GM12878 (cell line): ENCODE measurements around the gene RAB3B. TPM values are rescaled to one million over a fixed set of nuclear protein-coding genes. Genes with fewer than 3 reads are reported as not detected.
A peak's percentile ranks its signal among the peaks of the same experiment; 100 is the strongest.

Source experiments
- E4F1 ChIP-seq: fragments of 450-650 bp; IDR thresholded peaks from 2 replicates; pipeline ENCODE4 v1.6.1; 2018; ENCODE audit warnings: borderline replicate concordance, mild to moderate bottlenecking; ENCODE audit not compliant: partially characterized antibody
- EGR1 ChIP-seq, 2 experiments: IDR thresholded peaks; 1 replicate in 1 of 2; 2 replicates in 1 of 2; pipeline ENCODE4 v1.6.1; 2011 to 2012; ENCODE audit warnings: low read depth in 2 of 2, low read length in 2 of 2, borderline replicate concordance in 1 of 2, mild to moderate bottlenecking in 1 of 2, moderate library complexity in 1 of 2
- MAX ChIP-seq: IDR thresholded peaks from 2 replicates; pipeline ENCODE4 v1.6.1; 2012; ENCODE audit warnings: low read depth, low read length, improper control_type of control experiment
- MEF2B ChIP-seq: fragments of 450-650 bp; IDR thresholded peaks from 2 replicates; pipeline ENCODE4 v1.6.1; 2018; ENCODE audit warnings: mild to moderate bottlenecking, moderate library complexity; ENCODE audit not compliant: partially characterized antibody, poor library complexity, severe bottlenecking
- MLLT1 ChIP-seq: fragments of 450-650 bp; IDR thresholded peaks from 2 replicates; pipeline ENCODE4 v1.6.1; 2016; ENCODE audit warnings: mild to moderate bottlenecking
- PBX3 ChIP-seq: IDR thresholded peaks from 2 replicates; pipeline ENCODE4 v1.6.1; 2011; ENCODE audit warnings: mild to moderate bottlenecking, low read depth, low read length, moderate library complexity; ENCODE audit not compliant: insufficient replicate concordance
- POLR2AphosphoS5 ChIP-seq: IDR thresholded peaks from 2 replicates; pipeline ENCODE4 v1.6.1; 2011; ENCODE audit warnings: mild to moderate bottlenecking, low read length, inconsistent platforms
- POU2F2 ChIP-seq: IDR thresholded peaks from 3 replicates; pipeline ENCODE4 v1.6.1; 2011; ENCODE audit warnings: low read depth, mild to moderate bottlenecking, low read length, borderline replicate concordance
- RAD21 ChIP-seq: IDR thresholded peaks from 2 replicates; pipeline ENCODE4 v1.6.1; 2011; ENCODE audit warnings: mild to moderate bottlenecking, low read depth, low read length, moderate library complexity; ENCODE audit not compliant: insufficient read depth
- SIX5 ChIP-seq: IDR thresholded peaks from 2 replicates; pipeline ENCODE4 v1.6.1; 2011; ENCODE audit warnings: mild to moderate bottlenecking, low read depth, low read length, moderate library complexity; ENCODE audit not compliant: severe bottlenecking
- SPI1 ChIP-seq: IDR thresholded peaks from 2 replicates; pipeline ENCODE4 v1.6.1; 2011; ENCODE audit warnings: low read depth, mild to moderate bottlenecking, low read length, moderate library complexity, borderline replicate concordance; ENCODE audit not compliant: insufficient read depth
- polyA plus RNA-seq, 11 experiments: library from polyadenylated mRNA; depleted of rRNA in 4 of 11; unstranded in 6 of 11; stranded (reverse) in 5 of 11; fragments of >200 nt; fragmentation: Nextera tagmentation in 4 of 11; fragmentation: Illumina TruSeq in 1 of 11; extraction: Ambion mirVana in 4 of 11; extraction: Trizol in 1 of 11; gene quantifications; 1 replicate in 1 of 11; 2 replicates in 10 of 11; pipeline versions ENCODE4 v1.2.1 to v1.2.3, GENCODE V29; 2011 to 2016; ENCODE audit warnings: inconsistent platforms in 2 of 11, missing spikeins in 2 of 11, low read depth in 1 of 11
- total RNA-seq, 4 experiments: library from RNA; depleted of rRNA in 3 of 4; stranded (reverse); fragments of >200 nt in 3 of 4; fragmentation: Illumina TruSeq in 1 of 4; extraction: Trizol in 1 of 4; gene quantifications; 2 replicates each; pipeline versions ENCODE4 v1.2.1 to v1.2.3, GENCODE V29; 2013 to 2021
- TF ChIP-seq, protein P1 (sequence below): fragments of 150-350 bp; IDR thresholded peaks from 2 replicates; pipeline ENCODE4 v1.6.1; 2014; ENCODE audit warnings: mild to moderate bottlenecking, low read depth, low read length
- TF ChIP-seq, protein P2 (sequence below): IDR thresholded peaks from 2 replicates; pipeline ENCODE4 v1.6.1; 2012; ENCODE audit warnings: improper control_type of control experiment, low read depth, low read length; ENCODE audit not compliant: insufficient replicate concordance

Gene RAB3B
- total and polyA plus RNA-seq, 10 of the 15 experiments (the other 5 are each of a cell fraction or from before 2014, with no cell fraction given) = 0.05 to 0.32 (median 0.24) TPM

GRCh38 chr1:52033190-52034049, 42.9 kb upstream of the RAB3B start, which contains the start of gene KTI12 (continued):
- peak; percentile 96 for TF ChIP-seq E4F1
- peak; percentile 71; the same call in 2 of the 3 replicates for TF ChIP-seq POU2F2
- TF ChIP-seq POLR2AphosphoS5 = peak; percentile 97
- TF ChIP-seq SPI1 = peak; percentile 54; the same call in 1 of the 2 replicates
- no peak for TF ChIP-seq MEF2B
- TF ChIP-seq RAD21 = no peak
- TF ChIP-seq MLLT1 = peak; percentile 97
- peak; percentile 45 for TF ChIP-seq SIX5
- TF ChIP-seq, protein P1, sequence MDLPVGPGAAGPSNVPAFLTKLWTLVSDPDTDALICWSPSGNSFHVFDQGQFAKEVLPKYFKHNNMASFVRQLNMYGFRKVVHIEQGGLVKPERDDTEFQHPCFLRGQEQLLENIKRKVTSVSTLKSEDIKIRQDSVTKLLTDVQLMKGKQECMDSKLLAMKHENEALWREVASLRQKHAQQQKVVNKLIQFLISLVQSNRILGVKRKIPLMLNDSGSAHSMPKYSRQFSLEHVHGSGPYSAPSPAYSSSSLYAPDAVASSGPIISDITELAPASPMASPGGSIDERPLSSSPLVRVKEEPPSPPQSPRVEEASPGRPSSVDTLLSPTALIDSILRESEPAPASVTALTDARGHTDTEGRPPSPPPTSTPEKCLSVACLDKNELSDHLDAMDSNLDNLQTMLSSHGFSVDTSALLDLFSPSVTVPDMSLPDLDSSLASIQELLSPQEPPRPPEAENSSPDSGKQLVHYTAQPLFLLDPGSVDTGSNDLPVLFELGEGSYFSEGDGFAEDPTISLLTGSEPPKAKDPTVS = no peak
- no peak for TF ChIP-seq PBX3
- peak; percentile 48; the same call in 1 of the 2 replicates for TF ChIP-seq MAX
- TF ChIP-seq EGR1 (IDR thresholded peaks at IDR 0.05; ENCODE audit: borderline replicate concordance in 1 of 2, low read depth in 2 of 2, low read length in 2 of 2) = peak in 1 of 2 experiments; percentile 79; a peak in 1 of 3 replicates
- TF ChIP-seq, protein P2, sequence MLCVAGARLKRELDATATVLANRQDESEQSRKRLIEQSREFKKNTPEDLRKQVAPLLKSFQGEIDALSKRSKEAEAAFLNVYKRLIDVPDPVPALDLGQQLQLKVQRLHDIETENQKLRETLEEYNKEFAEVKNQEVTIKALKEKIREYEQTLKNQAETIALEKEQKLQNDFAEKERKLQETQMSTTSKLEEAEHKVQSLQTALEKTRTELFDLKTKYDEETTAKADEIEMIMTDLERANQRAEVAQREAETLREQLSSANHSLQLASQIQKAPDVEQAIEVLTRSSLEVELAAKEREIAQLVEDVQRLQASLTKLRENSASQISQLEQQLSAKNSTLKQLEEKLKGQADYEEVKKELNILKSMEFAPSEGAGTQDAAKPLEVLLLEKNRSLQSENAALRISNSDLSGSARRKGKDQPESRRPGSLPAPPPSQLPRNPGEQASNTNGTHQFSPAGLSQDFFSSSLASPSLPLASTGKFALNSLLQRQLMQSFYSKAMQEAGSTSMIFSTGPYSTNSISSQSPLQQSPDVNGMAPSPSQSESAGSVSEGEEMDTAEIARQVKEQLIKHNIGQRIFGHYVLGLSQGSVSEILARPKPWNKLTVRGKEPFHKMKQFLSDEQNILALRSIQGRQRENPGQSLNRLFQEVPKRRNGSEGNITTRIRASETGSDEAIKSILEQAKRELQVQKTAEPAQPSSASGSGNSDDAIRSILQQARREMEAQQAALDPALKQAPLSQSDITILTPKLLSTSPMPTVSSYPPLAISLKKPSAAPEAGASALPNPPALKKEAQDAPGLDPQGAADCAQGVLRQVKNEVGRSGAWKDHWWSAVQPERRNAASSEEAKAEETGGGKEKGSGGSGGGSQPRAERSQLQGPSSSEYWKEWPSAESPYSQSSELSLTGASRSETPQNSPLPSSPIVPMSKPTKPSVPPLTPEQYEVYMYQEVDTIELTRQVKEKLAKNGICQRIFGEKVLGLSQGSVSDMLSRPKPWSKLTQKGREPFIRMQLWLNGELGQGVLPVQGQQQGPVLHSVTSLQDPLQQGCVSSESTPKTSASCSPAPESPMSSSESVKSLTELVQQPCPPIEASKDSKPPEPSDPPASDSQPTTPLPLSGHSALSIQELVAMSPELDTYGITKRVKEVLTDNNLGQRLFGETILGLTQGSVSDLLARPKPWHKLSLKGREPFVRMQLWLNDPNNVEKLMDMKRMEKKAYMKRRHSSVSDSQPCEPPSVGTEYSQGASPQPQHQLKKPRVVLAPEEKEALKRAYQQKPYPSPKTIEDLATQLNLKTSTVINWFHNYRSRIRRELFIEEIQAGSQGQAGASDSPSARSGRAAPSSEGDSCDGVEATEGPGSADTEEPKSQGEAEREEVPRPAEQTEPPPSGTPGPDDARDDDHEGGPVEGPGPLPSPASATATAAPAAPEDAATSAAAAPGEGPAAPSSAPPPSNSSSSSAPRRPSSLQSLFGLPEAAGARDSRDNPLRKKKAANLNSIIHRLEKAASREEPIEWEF = no peak
